Activated CD4-positive, alpha-beta T cell treated with anti-CD3 and anti-CD28 coated beads, Interleukin-2, amount 50 U/mL, for 4 hours (primary cell): ENCODE data around the gene ZMAT5.

Experiments used
- DNase-seq, 2 experiments: peaks; one replicate each; pipeline ENCODE4 v3.0.0-alpha.2; 2020

ZMAT5 gene

DNA sequence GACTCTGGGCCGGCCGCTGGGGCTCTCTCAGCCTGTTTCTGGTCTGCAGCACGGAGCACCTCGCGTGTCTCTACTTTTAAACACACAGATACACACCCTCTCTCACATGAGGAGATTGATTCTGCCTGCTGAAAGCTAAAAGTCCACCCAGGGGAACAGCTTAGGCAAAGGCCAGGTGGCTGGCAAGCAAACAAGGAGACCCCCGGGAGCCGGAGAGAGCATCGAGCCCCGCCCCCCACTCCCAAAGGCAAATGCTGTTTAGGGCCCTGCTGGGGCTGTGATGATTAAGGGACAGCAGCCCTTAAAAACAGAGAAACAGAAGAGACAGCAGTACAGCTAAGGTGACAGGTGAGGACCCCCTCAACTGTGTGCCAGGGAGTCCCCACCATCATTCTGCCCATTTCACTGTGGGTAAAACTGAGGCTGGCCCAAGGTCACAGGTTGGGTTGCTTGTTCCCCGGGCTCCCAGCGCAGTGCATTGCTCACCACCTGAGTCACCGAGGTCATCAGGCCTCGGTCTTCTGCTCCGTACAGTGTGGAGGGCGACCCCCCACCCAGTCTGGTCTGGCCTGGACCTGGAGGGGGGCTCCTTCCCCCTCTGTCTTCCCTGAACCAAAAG is 40.2 kb downstream of the ZMAT5 start:
- no peak for DNase-seq

DNA sequence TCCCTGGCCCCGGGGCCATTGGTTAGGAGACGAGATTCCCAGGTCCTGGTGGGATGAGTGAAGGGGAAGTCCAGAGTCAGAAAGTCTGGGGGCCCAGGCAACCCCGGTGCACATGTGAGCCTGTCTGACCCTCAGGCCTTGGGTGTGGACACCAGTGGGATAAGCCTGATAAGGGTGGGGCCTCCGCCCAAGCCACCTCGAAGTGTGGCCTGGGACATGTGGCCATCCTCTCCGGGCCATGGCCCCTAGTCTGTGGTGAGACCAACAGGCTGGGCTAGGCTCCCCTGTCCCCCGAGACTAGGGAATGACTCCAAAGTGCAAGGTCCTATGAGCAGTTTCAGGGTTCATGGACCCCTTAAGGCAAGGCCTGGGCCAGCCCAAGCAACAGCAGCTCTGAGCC is 40.7 kb downstream of the ZMAT5 start:
- DNase-seq, result no peak

DNA sequence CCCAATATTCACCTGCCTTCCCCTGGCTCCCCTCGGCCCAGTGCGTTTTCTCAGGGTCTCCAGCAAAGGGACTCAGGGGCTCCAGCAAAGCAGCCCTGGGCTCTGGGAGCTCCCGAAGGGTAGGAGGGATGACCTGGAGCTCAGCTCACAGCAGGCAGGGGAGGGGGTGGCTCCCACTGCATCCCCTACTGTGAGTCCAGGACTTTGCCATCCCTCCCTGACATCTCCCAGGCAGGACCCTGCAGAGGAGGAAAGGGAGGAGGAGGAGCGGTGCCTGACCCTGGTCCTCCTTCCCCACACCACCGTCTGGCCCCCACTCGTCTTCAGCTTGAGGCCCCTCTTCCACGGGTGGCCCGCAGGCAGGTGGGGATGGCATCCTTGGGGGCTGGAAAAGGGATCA is 42.0 kb downstream of the ZMAT5 start:
- DNase-seq, result no peak

DNA sequence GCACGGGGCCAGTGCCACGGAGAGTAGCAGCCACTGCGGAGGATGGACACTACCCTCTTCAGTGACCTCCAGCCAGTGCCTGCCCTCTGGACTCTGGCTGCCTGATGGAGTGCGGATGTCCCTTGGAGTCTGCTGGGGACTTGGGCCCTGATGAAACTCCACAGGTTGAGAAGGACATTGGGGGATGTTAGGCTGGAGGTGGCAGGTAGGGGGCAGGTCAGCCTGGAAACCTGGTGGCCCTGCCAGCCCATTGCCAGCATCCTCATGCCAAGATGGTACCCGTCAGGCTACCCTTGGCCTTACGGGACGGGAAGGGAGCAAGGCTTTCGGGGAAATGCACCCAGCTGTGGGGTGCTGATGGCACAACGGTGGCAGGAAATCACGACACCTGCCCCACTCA is 43.0 kb downstream of the ZMAT5 start:
- no peak for DNase-seq

DNA sequence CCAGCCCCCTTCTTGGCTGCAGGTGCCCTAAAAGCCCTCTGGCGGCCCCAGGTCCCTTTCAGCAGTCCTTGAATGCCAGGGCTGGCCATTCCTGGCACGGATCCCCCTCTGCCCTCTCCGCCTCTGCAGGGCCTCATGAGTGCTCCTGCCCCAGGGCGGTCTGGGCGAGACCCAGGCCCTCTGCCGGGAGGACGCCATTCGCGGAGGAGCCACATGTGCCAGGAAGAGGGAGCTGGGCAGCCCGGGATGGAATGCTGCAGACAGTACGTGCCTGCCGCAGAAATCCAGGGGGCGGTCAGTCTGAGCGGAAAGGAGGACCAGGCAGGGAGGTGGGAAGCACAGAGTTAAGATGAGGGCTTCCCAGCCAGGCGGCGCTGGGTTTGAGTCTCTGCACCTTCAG is 44.2 kb downstream of the ZMAT5 start:
- DNase-seq, result no peak

DNA sequence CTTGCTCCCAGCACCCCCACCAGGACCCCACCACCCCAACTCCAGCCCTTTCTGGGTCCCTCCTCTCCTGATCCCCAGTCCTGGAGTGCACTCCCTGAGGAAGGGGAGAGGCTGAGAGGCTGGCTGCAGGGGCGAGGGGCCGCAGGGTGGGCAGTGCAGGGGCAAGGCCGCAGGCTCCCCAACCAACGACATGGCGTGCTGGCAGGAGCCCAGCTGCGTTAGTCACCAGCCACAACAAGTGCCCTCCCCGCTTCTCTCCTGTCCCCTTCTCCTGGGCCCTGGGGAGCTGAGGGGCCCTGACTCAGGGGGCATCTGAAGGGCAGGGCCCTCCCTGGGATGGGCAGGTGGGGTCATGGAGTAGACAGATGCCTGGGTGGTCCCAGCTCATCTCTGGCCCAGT is 44.7 kb downstream of the ZMAT5 start:
- no peak for DNase-seq

DNA sequence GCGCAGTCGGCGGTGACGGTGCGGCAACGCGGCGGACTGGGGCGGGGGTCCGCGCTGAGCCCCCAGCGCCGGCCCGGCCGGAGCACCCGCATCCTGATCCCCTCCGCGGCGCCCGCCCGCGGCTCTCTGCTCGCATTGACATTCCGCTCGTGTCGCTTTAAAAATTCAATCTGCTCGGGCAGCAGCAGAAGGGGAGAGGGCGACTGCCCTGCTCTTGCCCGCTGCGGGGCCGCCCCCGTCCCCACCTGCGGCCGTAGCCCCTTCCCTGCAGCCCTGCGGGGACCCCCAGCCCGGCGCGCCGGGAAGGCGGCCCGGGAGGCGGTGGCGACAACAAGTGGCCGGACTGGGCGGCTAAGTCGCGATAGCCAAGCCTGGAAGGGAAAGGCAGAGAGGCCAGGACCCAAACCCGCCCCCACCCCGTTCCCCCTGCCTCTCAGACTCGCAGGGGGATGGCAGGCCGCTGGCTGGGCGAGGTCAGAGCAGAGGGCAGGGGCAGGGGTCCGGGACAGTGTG is 45.9 kb downstream of the ZMAT5 start:
- no peak for DNase-seq

DNA sequence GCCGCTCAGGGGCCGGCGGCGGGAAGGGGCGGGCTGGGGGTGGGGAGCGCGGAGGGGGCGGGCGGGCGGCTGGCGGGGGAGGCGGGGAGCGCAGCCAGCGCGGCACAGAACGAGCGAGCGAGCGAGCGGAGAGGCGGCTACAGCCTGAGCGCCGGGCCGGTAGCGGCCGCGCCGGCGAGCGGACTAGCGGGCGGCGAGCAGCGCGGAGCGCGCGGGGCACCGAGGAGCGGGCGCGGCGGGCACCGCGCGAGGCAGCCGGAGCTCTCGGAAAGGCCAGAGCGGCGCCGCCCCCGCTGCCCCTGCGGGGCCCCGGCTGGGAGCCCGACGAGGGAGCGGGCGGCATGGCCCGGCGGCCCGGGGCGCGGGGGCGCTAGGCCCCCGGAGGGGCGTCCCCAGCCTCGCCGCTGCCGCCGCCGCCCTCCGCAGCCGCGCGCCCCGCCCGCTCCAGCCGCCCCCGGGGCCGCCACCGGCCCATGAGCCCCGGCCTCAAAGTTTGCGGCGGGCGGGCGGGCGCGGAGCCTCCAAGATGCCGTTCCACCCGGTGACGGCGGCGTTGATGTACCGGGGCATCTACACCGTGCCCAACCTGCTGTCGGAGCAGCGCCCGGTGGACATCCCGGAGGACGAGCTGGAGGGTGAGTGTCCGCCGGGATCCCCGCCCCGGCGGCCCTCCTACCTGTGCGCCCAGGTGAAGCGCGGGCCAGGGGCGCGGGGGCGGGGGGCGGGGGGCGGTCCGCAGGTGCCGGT is 46.7 kb downstream of the ZMAT5 start, which contains the start of gene CABP7:
Gene CABP7 (plus strand): TSS at position 105 of the 747 bp plus-strand sequence. CDS start 422 bp downstream, at position 527.
- DNase-seq, result no peak

DNA sequence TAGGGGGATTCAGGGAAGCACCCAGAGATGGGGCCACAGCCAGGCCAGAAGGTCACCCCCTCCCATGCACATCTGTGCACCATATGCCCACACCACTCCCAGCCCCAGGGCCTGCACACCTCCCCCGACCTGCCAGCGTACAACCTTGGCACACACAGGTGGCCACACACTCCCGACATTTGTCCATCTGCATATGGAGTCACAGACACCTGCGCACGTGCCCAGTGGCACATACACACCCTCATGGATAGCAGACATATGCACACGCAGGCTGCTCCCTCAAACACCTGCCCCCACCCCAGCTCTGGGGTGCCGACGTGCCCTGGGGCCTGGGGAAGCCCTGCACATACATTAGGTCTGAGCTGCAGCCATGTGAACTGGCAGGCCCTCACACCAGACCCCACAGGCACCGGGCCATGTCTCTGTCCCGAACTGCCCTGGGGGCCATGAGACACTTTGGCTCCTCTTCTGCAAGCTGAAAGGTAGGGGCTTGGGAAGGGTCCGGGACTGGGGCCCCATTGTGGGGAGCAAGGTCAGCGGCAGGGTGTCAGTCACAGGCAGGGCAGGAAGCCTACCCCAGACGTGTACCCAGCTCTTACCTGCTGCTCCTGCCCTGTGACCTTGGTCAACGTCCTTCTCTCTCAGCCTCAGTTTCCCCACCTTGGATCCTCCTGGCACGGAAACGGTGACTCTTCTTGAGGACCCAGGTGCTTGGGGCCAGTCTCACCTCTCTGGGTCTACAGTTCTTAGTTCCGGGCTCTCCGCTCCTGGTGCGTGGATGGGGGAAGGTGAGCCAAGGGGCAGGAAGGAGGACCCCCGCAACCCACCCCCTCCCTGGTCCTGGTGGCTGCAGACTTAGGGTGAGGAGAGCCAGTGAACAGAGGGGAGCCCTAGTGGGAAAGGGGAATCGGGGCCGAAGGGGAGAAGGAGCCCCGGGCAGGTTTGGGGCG is 47.6 kb downstream of the ZMAT5 start:
- no peak for DNase-seq

DNA sequence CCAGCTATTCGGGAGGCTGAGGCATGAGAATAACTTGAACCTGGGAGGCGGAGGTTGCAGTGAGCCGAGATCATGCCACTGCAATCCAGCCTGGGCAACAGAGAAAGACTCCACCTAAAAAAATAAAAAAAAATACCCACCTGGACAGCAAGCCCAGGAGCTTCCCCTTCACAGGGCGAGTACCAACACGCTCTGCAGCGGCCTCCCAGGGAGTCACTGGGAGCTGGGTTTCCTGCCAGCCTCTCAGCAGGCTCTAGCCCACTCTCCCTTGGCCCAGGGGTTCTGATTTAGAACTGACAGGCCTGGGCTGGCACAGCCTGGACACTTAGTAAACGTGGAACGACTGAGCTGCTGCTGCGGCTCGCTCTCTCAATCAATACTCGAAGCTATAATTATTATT is 49.0 kb downstream of the ZMAT5 start:
- DNase-seq, result no peak

DNA sequence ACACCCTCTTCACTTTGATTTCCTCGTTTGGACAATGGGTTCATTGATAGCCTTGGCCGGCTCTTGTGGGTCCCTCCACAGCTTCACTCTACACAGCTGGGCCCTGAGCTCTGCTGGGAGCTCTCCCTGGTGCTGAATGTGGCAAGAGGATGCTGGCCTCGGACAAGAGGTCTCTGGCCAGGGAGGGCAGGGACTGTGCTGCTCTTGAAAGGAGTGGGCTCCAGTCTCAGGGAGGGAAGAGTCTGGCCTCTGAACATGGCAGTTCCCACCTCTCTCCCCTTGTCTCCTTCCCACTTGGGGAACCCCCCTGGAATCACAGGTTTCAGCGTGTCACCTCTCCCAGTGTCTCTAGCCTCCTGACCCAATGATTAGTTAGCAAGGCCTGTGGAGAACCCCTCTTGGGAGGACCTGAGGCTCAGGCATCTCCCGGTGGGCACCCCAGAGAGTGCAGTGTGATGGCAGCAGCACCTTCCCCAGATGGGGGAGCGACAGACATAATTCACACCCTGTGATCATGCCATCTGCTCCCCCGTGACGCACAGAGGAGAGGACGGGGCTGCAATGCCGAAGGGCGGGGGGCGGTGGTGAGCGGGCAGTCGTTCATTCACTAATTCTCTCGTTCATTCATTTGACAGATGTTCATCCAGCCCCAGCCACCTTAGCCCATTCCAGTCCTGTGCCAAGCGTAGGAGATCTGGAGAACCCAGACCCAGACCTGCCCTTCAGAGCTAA is 49.8 kb downstream of the ZMAT5 start:
- no peak for DNase-seq

DNA sequence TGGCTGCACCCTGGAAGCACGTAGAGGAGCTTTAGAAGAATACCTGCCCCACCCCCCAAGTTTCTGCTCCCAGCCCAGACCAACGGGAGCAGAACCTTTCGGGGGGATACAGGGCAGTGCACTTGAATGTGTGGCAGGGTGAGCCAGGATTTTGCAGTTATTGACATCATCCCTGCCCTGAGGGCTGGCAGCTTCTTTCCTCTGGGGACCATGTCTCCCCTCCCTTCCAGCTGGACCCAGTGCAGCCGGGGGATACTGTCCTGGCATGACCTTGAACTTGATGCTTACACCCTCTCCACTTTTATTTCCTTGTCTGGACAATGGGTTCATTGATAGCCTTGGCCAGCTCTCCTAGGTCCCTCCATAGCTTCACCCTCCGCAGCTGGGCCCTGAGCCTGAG is 51.1 kb downstream of the ZMAT5 start:
- DNase-seq, result no peak

DNA sequence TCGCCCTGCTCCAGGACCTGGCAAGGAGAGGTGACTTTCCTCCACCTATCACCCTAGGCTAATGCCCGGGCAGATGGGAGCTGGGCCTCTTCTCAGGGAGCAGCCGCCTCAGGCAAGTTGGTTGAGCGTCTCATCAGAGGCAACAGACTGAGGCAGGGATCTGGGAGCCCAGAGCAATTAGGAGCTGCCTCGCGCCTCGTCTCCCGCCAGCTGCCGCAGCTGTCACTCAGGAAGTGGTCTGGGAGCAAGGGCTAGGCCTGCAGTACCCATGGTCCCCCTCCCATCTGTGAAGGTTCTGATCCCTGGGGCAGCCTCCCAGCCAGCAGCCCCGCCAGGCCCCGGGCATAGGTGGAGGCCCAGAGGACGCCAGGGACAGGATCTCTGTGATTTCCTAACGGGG is 51.6 kb downstream of the ZMAT5 start:
- DNase-seq, result no peak

DNA sequence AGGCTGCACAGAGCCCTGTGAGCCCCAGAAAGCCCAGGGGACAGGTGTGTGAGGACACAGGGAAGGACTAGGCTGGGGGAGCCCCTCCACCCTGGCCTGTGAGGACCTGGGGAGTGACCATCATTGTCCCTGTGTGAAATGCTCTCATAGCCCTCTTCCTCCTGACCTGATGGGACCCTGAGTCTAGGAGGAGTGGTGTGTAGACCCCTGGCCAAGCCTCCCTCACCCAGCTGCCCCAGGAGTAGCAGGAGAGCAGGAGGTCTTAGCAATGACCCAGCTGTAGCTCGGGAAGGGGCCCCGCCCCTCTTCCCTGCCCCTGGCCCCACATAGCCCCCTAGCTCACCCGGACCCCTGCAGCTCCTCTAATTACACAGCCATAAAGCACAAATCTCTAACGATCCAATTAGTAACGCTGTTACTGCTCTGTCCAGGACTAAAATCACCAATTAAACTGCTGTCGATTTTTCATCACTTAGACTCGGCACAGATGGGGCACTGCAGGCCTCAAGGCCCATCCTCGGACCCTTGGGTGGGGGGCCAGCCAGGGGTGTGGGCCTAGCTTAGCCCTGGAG is 53.6 kb downstream of the ZMAT5 start:
- no peak for DNase-seq

DNA sequence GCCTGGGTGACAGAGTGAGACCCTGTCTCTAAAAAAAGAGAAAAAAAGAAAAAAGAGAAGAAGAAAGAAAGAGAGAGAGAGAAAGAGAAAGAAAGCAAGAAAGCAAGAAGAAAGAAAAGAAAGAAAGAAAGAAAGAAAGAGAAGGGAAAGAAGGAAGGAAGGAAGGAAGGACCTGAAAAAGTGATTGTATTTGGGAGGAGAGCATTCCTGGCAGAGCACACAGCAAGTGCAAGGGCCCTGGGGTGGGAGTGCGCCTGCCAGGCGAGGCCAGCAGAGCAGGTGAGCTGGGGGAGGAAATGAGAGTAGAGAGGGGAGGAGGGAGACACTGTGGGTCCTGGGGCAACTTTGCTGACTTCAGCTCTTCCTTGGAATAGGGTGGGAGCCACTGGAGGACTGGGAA is 54.7 kb downstream of the ZMAT5 start:
- DNase-seq, result no peak

DNA sequence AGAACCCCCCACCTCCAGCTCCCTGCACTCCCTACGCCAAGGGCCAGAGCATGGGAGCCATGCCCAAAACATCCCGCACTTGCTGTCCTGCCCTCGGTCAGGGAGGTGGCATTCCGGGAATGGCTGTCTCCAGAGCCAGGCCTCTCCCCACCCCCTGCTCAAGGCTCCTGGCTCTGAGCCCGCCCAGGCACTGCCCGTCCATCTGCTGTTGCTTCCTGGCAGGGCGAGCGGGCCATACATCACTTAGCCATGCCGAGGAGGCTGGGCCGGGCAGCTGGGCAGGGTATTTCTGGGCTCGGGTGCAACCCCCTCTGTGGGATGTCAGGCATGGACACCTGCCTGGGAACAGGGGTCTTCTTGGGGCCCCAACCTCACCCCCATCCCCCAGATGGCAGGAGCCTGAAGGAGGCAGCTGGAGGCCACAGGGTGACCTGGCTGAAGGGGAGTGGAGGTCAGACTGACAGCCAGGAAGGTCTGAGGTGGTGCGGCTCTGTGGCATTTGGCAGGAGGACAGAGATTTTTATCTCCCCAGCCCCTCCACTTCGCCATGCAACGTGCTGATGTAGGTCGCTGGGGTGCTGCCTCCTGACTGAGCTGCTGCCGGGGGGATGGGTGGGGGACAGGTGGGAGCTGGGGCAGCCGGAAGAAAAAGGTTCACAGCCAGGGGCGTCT is 55.7 kb downstream of the ZMAT5 start:
- DNase-seq, result no peak

DNA sequence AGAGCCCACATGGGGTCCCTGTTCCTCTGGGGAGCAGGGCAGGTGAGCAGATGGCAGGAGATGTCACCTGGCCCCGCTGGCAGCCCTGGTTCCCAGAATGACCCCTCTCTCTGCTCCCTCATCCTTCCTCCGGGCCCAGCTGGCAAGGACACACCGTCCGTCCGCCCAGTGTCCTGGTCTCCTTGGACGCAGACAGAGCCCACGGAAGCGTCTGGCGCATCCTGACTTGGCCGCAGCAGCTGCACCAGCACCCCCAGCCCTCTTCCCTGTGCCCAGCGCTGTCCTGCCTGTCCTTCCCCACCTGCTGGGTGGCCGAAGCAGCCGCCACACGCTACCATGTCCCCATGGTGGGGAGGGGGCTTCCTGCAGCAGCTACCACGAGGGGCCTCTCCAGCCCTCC is 56.6 kb downstream of the ZMAT5 start:
- DNase-seq, result no peak

DNA sequence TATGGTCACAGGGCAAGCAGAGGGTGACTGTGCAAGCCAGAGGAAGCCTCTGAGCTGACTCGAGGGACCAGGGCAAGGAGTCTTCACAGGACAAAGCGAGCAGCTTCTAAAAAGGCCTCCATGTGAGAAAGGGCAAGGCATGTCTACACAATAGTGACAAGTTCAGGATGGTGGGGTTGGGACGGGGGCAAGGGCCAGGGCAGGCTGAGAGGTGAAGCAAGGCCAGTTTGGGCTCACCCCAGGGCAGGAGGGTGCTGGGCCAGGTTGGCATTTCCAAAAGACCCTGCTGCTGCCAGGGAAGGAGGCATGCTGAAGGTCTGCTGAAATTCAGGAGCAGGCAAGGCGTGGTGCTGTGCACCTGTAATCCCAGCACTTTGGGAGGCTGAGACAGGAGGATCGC is 59.3 kb downstream of the ZMAT5 start:
- DNase-seq, result no peak

DNA sequence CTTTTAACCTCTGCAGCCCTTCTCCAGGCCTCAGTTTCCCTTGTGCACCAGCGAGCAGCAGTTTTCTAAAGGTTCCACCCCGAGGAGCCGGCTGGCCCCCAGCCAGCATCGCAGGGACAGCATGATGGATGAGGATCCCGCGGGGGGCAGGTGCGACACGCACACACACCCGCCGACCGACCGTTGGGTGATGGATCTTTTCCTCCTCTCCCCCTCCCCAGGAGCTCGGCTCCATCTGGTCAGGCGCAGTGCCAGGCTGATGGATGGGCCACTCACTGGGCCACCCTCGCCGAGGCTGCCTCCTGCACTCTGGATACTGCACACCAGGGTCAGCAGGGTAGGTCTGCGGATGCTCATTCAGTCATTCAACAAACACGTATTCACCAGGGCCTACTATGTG is 59.8 kb downstream of the ZMAT5 start:
- DNase-seq, result no peak

DNA sequence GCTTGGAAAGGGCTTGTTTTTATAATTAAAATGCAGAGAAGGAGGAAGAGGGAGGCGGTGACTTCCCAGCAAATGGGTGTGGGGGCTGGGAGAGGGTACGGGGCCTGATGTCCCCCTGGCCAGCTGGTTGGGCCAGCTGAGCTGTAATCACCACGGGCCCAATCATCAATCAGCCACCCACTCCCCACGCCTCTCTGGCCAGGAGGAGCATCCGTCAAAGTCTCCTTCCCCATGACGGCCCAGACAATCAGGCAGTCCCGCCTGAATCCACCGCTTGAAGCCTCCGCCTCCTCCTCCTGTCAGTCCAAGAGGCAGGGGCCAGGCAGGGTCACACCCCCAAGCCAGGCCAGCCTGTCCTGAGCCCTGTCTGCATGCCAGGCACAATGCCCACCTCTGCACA is 60.3 kb downstream of the ZMAT5 start:
- no peak for DNase-seq

DNA sequence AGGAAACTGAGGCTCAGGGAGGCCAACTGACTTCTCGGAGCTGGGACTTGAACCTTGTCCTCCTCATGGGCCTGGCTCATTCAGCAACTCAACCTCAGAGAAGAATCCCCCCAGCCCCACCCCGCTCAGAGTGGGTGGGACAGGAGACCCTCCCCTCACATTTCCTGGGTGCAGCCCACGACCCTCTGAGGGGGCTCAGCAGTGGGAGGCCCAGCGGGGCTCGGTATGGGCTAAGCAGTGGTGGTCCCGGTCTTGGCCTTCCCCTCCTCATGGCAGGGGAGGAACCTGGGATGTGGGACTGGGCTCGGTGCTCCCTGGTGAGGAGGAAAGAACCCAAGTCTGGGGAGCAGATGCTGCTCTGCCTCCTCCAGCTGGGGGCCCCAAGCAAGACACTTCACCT is 61.2 kb downstream of the ZMAT5 start:
- DNase-seq, result no peak
